Measurements from ENCODE around the gene CPNE4. TPM values are rescaled to one million over a fixed set of nuclear protein-coding genes. Genes with fewer than 3 reads are reported as not detected.

The CPNE4 gene
- total RNA-seq, 1 donor from 2014 or later = 0.41 TPM

DNA sequence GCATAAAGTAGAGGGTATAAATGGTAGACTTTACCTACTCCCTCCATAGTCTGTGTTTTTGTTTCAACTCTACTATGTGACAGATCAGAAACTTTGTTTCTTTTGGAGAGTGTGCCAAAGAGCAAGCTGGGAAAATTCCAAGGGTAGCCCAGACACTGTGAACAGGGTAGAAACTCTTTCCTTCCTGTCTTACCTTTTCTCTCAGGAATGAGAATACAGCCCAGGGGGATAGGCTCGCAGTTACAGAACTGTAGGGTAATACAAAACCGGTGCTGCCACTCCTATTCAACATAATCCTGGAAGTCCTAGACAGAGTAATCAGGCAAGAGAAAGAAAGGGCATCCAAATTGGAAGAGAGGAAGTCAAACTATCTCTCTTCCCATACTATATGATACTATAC is 256.3 kb downstream of the CPNE4 start:
- Mint-ChIP-seq H3K4me3 (ENCODE audit: unreplicated experiment) (no peak overlapping the region), H3K9me3 (ENCODE audit: unreplicated experiment) (no peaks in the 10 kb centered on the region), H3K4me1 (ENCODE audit: unreplicated experiment) (no peaks in the 10 kb centered on the region), H3K27ac (ENCODE audit: unreplicated experiment) (no peak overlapping the region), H3K36me3 (ENCODE audit: low read depth, unreplicated experiment) (no peaks in the 10 kb centered on the region), H3K27me3 (ENCODE audit: unreplicated experiment) (no peaks in the 10 kb centered on the region)
- TF ChIP-seq, protein P1, sequence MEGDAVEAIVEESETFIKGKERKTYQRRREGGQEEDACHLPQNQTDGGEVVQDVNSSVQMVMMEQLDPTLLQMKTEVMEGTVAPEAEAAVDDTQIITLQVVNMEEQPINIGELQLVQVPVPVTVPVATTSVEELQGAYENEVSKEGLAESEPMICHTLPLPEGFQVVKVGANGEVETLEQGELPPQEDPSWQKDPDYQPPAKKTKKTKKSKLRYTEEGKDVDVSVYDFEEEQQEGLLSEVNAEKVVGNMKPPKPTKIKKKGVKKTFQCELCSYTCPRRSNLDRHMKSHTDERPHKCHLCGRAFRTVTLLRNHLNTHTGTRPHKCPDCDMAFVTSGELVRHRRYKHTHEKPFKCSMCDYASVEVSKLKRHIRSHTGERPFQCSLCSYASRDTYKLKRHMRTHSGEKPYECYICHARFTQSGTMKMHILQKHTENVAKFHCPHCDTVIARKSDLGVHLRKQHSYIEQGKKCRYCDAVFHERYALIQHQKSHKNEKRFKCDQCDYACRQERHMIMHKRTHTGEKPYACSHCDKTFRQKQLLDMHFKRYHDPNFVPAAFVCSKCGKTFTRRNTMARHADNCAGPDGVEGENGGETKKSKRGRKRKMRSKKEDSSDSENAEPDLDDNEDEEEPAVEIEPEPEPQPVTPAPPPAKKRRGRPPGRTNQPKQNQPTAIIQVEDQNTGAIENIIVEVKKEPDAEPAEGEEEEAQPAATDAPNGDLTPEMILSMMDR (IDR thresholded peaks at IDR 0.05; ENCODE audit: unreplicated experiment) = no peak
- DNase-seq (ENCODE audit: low spot score) = no peak

DNA sequence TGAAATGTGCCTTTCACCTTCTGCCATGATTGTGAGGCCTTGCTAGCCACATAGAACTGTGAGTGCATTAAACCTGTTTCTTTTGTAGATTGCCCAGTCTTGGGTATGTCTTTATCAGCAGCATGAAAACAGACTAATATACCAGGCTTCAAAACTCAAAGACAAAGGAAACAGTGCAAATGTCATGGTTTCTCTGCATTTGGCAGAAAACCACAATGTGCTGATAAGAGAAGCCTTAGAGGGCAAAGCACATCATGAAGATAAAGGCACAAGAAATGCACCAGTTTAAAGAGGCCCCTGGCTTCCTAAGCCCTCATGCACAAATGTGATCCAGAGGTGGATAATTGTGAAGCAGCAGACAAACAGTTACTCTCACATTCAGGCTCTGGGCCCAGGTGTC is 259.2 kb downstream of the CPNE4 start:
- H3K4me1 Mint-ChIP-seq (ENCODE audit: unreplicated experiment) = no peaks in the 10 kb centered on the region
- no peak overlapping the region for H3K4me3 Mint-ChIP-seq (ENCODE audit: unreplicated experiment)
- TF ChIP-seq, protein P1 (IDR thresholded peaks at IDR 0.05; ENCODE audit: unreplicated experiment) = no peak
- H3K27ac Mint-ChIP-seq (ENCODE audit: unreplicated experiment) = no peak overlapping the region
- DNase-seq (ENCODE audit: low spot score) = no peak
- no peaks in the 10 kb centered on the region for H3K9me3 Mint-ChIP-seq (ENCODE audit: unreplicated experiment)
- no peaks in the 10 kb centered on the region for H3K27me3 Mint-ChIP-seq (ENCODE audit: unreplicated experiment)
- no peaks in the 10 kb centered on the region for H3K36me3 Mint-ChIP-seq (ENCODE audit: low read depth, unreplicated experiment)

DNA sequence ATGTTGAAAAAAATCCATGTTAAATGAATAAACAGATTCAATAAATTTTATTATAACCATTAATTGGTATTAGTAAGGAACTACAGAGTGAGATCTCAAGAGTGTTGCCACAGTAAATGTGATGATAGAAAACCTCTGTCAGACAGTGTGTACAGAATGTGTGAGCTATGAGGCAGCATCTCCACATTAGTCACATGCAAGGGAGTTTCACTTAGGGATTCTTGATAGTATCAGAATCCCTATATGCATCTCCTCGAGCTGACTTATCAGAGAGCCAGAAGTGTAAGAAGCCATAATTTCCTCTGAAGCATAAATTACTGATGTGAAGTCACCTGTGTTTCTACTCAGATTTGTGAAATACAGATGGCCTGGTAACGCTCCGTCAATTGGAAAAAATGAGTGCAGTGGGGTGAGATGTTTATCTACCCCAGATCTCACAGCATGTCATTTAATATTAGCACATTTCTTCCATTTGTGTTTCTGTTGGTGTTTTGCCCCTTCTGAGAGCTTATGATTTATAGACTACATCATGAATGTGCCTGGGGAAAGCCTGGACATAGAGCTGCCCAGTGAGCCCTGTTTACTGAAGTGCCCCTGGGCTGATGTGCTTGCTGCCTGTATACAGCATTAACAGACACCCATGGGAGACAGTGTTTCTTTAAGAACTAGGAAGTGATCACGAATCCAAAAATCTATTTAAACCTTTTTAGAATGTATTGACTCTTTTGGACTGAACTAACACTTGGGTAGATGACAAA is 262.4 kb downstream of the CPNE4 start:
- Mint-ChIP-seq H3K9me3 (ENCODE audit: unreplicated experiment) (no peaks in the 10 kb centered on the region), H3K4me3 (ENCODE audit: unreplicated experiment) (no peak overlapping the region), H3K36me3 (ENCODE audit: low read depth, unreplicated experiment) (no peaks in the 10 kb centered on the region), H3K27me3 (ENCODE audit: unreplicated experiment) (no peaks in the 10 kb centered on the region), H3K4me1 (ENCODE audit: unreplicated experiment) (no peaks in the 10 kb centered on the region), H3K27ac (ENCODE audit: unreplicated experiment) (no peak overlapping the region)
- TF ChIP-seq, protein P1 (IDR thresholded peaks at IDR 0.05; ENCODE audit: unreplicated experiment) = no peak
- no peak for DNase-seq (ENCODE audit: low spot score)

DNA sequence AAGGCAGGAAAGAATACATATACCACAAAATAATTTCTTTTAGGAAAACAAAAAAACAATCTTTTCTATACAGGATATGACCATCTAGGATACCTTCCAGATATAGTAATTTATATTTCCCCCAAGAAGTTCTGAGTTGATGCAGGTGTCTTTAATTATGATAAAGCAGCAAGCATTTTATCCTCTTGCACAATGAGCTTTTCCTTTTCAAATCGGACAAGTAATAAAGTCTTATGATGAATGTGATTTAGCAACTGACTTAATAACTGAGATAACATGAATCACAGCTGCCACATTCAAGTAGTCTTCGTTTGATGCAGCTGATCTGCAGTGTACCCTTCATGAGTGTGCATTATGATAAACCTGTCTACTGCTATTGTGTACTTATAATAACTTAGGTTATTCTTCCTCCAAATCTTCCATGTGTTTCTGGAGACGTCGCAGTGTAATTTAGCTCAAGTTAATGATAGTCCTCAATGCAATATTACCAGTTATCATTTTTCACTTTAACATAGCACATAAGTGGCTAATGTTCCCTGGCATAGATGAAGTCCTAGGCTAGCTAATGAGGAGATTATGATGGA is 271.7 kb downstream of the CPNE4 start:
- TF ChIP-seq, protein P1 (IDR thresholded peaks at IDR 0.05; ENCODE audit: unreplicated experiment) = no peak
- Mint-ChIP-seq H3K4me3 (ENCODE audit: unreplicated experiment) (no peak overlapping the region), H3K27ac (ENCODE audit: unreplicated experiment) (no peak overlapping the region), H3K9me3 (ENCODE audit: unreplicated experiment) (no peaks in the 10 kb centered on the region), H3K27me3 (ENCODE audit: unreplicated experiment) (no peaks in the 10 kb centered on the region), H3K4me1 (ENCODE audit: unreplicated experiment) (no peaks in the 10 kb centered on the region), H3K36me3 (ENCODE audit: low read depth, unreplicated experiment) (no peaks in the 10 kb centered on the region)
- no peak for DNase-seq (ENCODE audit: low spot score)

DNA sequence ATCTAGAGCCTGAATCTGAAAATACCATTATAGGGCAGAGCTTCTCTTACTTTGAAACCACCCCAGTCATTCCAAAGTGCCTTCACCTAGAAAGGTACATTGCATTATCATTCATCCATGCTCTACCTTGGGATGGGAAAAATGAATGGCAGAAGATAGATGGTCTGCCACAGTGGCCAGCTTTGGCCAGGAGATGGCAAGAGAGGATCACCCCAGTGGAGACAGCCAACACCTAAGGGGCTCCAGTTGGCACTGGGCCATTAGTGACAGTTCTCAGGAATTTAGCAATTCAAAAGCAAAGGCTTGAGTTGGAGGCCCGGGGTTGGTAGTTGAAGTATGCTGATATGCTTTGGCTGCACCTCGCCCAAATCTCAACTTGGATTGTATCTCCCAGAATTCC is 278.4 kb downstream of the CPNE4 start:
- Mint-ChIP-seq H3K27me3 (ENCODE audit: unreplicated experiment) (no peaks in the 10 kb centered on the region), H3K4me3 (ENCODE audit: unreplicated experiment) (no peak overlapping the region), H3K27ac (ENCODE audit: unreplicated experiment) (no peak overlapping the region), H3K4me1 (ENCODE audit: unreplicated experiment) (no peaks in the 10 kb centered on the region), H3K9me3 (ENCODE audit: unreplicated experiment) (no peaks in the 10 kb centered on the region), H3K36me3 (ENCODE audit: low read depth, unreplicated experiment) (no peaks in the 10 kb centered on the region)
- no peak for DNase-seq (ENCODE audit: low spot score)
- TF ChIP-seq, protein P1 (IDR thresholded peaks at IDR 0.05; ENCODE audit: unreplicated experiment) = no peak

Measured in endothelial cell (in vitro differentiated cells).